H1 (cell line): Measurements from ENCODE around the gene STXBP6. TPM values are rescaled to one million over a fixed set of nuclear protein-coding genes. Genes with fewer than 3 reads are reported as not detected.

Experiments used
- CTCF ChIA-PET: fragments of 300-600 bp; sonication (Branson Sonifier 250); formaldehyde crosslinking; loops from one replicate; lab custom pipeline; 2021; ENCODE audit not compliant: partially characterized antibody; lab: Charles Lee
- POLR2A ChIA-PET: fragments of 300-600 bp; sonication (Branson Sonifier 250); formaldehyde crosslinking; loops from one replicate; lab custom pipeline; 2021; ENCODE audit warnings: inconsistent platforms; ENCODE audit not compliant: partially characterized antibody; lab: Charles Lee
- DNase-seq, 2 experiments: peaks; one replicate each; pipeline versions ENCODE4 v3.0.0 to v3.0.0-alpha.2; 2010 to 2022; ENCODE audit warnings: low spot score in 2 of 2, low read depth in 1 of 2, mixed read lengths in 1 of 2
- FAIRE-seq: peaks from 2 replicates; lab custom pipeline; 2011; peaks lifted over from hg19 to GRCh38; lab: Jason Lieb, UNC
- H2AFZ ChIP-seq: 2 replicates; pipeline ENCODE4 v1.8.1; 2012; ENCODE audit warnings: low read length, inconsistent platforms
- H2AK5ac ChIP-seq: 2 replicates; pipeline ENCODE4 v1.6.1; 2013; ENCODE audit warnings: low read depth, low read length
- H2BK120ac ChIP-seq: replicated peaks from 2 replicates; pipeline ENCODE3; 2013; ENCODE audit warnings: low read depth, low read length, inconsistent platforms
- H2BK12ac ChIP-seq: 2 replicates; pipeline ENCODE4 v1.6.1; 2013; ENCODE audit warnings: low read depth, low read length
- H2BK15ac ChIP-seq: 2 replicates; pipeline ENCODE4 v1.6.1; 2013; ENCODE audit warnings: low read length
- H2BK20ac ChIP-seq: 2 replicates; pipeline ENCODE4 v1.6.1; 2013; ENCODE audit warnings: low read length
- H2BK5ac ChIP-seq: 2 replicates; pipeline ENCODE4 v1.6.1; 2013; ENCODE audit warnings: low read depth, low read length
- H3K14ac ChIP-seq: 2 replicates; pipeline ENCODE4 v1.6.1; 2013; ENCODE audit warnings: inconsistent platforms; ENCODE audit not compliant: insufficient read length
- H3K18ac ChIP-seq: 2 replicates; pipeline ENCODE4 v1.6.1; 2013; ENCODE audit warnings: low read length; ENCODE audit errors: extremely low read depth
- H3K23ac ChIP-seq: 2 replicates; pipeline ENCODE4 v1.6.1; 2013; ENCODE audit warnings: inconsistent platforms; ENCODE audit not compliant: insufficient read length
- H3K23me2 ChIP-seq: 2 replicates; pipeline ENCODE4 v1.6.1; 2013; ENCODE audit warnings: low read depth, low read length
- H3K27ac ChIP-seq: 2 replicates; pipeline ENCODE4 v1.6.1; 2011; ENCODE audit warnings: low read depth, low read length, inconsistent platforms
- H3K27me3 ChIP-seq, 4 experiments: replicated peaks in 1 of 4; 1 replicate in 1 of 4; 2 replicates in 3 of 4; pipeline versions ENCODE4 v1.6.1 to v1.8.1; 2011 to 2013; ENCODE audit warnings: low read length in 3 of 4, mild to moderate bottlenecking in 3 of 4, inconsistent platforms in 2 of 4, mixed read lengths in 2 of 4, moderate library complexity in 1 of 4; ENCODE audit not compliant: control insufficient read depth in 3 of 4, insufficient read depth in 3 of 4; ENCODE audit errors: extremely low read depth in 1 of 4
- H3K36me3 ChIP-seq, 4 experiments: 2 replicates each; pipeline versions ENCODE4 v1.6.1 to v1.8.1; 2011 to 2013; ENCODE audit warnings: mild to moderate bottlenecking in 4 of 4, low read length in 3 of 4, moderate library complexity in 2 of 4, control low read depth in 1 of 4, inconsistent platforms in 1 of 4; ENCODE audit not compliant: insufficient read depth in 4 of 4, control insufficient read depth in 2 of 4
- H3K4ac ChIP-seq: replicated peaks from 2 replicates; pipeline ENCODE3; 2013; ENCODE audit warnings: low read length, low read depth, mixed read lengths, inconsistent platforms; ENCODE audit not compliant: insufficient read length
- H3K4me1 ChIP-seq, 4 experiments: replicated peaks in 1 of 4; 1 replicate in 1 of 4; 2 replicates in 3 of 4; pipeline versions ENCODE4 v1.6.1 to v1.8.1; 2011 to 2013; ENCODE audit warnings: low read length in 3 of 4, inconsistent platforms in 2 of 4, mixed read lengths in 1 of 4; ENCODE audit not compliant: insufficient read depth in 4 of 4, control insufficient read depth in 3 of 4
- H3K4me2 ChIP-seq, 2 experiments: 2 replicates each; pipeline versions ENCODE4 v1.6.1 to v1.8.1; 2011 to 2013; ENCODE audit warnings: low read depth in 2 of 2, low read length in 2 of 2, control low read depth in 1 of 2, inconsistent platforms in 1 of 2, mild to moderate bottlenecking in 1 of 2; ENCODE audit not compliant: insufficient read depth in 1 of 2
- H3K4me3 ChIP-seq, 4 experiments: fragments of 200-600, 300-600 bp in 1 of 4; sonication (generic), shearing (Covaris generic), sonication (Bioruptor Twin) in 1 of 4; 2 replicates each; pipeline versions ENCODE4 v1.5.1 to v1.8.1; 2011 to 2016; ENCODE audit warnings: low read length in 4 of 4, low read depth in 3 of 4, control low read depth in 2 of 4, inconsistent platforms in 2 of 4, mild to moderate bottlenecking in 2 of 4, mixed read lengths in 1 of 4, moderate library complexity in 1 of 4; ENCODE audit not compliant: insufficient read depth in 2 of 4; ENCODE audit errors: extremely low read depth in 1 of 4
- H3K56ac ChIP-seq: replicated peaks from 2 replicates; pipeline ENCODE3; 2013; ENCODE audit warnings: low read depth, mild to moderate bottlenecking, mixed read lengths, low read length, inconsistent platforms; ENCODE audit not compliant: insufficient read length
- H3K79me1 ChIP-seq: 2 replicates; pipeline ENCODE4 v1.6.1; 2013; ENCODE audit warnings: low read depth, low read length, control low read depth
- H3K79me2 ChIP-seq, 2 experiments: 2 replicates each; pipeline versions ENCODE4 v1.6.1 to v1.8.1; 2012 to 2013; ENCODE audit warnings: low read length in 2 of 2, mild to moderate bottlenecking in 2 of 2, inconsistent platforms in 1 of 2; ENCODE audit not compliant: insufficient read depth in 2 of 2, control insufficient read depth in 1 of 2
- H3K9ac ChIP-seq, 4 experiments: replicated peaks in 1 of 4; 1 replicate in 1 of 4; 2 replicates in 3 of 4; pipeline versions ENCODE4 v1.6.1 to v1.8.1; 2011 to 2013; ENCODE audit warnings: low read depth in 3 of 4, low read length in 3 of 4, control low read depth in 2 of 4, mild to moderate bottlenecking in 2 of 4, moderate library complexity in 2 of 4, inconsistent platforms in 1 of 4; ENCODE audit errors: extremely low read depth in 1 of 4
- H3K9me3 ChIP-seq, 2 experiments: 2 replicates each; pipeline versions ENCODE4 v1.6.1 to v1.8.1; 2012 to 2013; ENCODE audit warnings: mild to moderate bottlenecking in 2 of 2, moderate library complexity in 2 of 2, control low read depth in 1 of 2, inconsistent platforms in 1 of 2, low read depth in 1 of 2, low read length in 1 of 2, mixed read lengths in 1 of 2; ENCODE audit not compliant: insufficient read depth in 2 of 2
- H4K20me1 ChIP-seq, 2 experiments: replicated peaks in 1 of 2; 2 replicates each; pipeline versions ENCODE3 to v1.8.1; 2011 to 2013; ENCODE audit warnings: inconsistent platforms in 2 of 2, low read length in 2 of 2, mild to moderate bottlenecking in 1 of 2; ENCODE audit not compliant: insufficient read depth in 2 of 2, control insufficient read depth in 1 of 2
- H4K5ac ChIP-seq: 2 replicates; pipeline ENCODE4 v1.6.1; 2013; ENCODE audit warnings: low read length, low read depth, mixed read lengths, inconsistent platforms; ENCODE audit not compliant: insufficient read length
- H4K8ac ChIP-seq: 2 replicates; pipeline ENCODE4 v1.8.0; 2013; ENCODE audit warnings: mild to moderate bottlenecking, moderate library complexity, low read length, inconsistent platforms; ENCODE audit not compliant: insufficient read depth; ENCODE audit errors: extremely low read depth
- H4K91ac ChIP-seq: replicated peaks from 2 replicates; pipeline ENCODE3; 2013; ENCODE audit warnings: low read length, mixed read lengths, inconsistent platforms; ENCODE audit not compliant: insufficient read length
- ASH2L ChIP-seq: fragments of 200-600, 300-600 bp; sonication (generic); IDR thresholded peaks from one replicate; pipeline ENCODE4 v1.7.1; 2017; ENCODE audit warnings: low read length
- MAFK ChIP-seq: IDR thresholded peaks from 2 replicates; pipeline ENCODE4 v1.6.1; 2012; ENCODE audit warnings: low read depth, mild to moderate bottlenecking, improper control_type of control experiment, low read length
- PHF8 ChIP-seq: fragments of 200-600 bp; sonication (generic); conservative IDR thresholded peaks from 2 replicates; pipeline ENCODE4 v1.7.1; 2012; ENCODE audit warnings: low read depth, mild to moderate bottlenecking, inconsistent platforms, low read length, moderate library complexity
- SP2 ChIP-seq: IDR thresholded peaks from 2 replicates; pipeline ENCODE4 v1.6.1; 2012; ENCODE audit warnings: mild to moderate bottlenecking, low read length, inconsistent platforms
- SUZ12 ChIP-seq: fragments of 200-600 bp; sonication (generic); IDR thresholded peaks from 2 replicates; pipeline ENCODE4 v1.6.1; 2012; ENCODE audit warnings: mild to moderate bottlenecking, inconsistent platforms, low read length, moderate library complexity, mixed read lengths
- WGBS, 2 experiments: shearing (Covaris generic) in 1 of 2; methylation state at CpG; one replicate each; pipeline versions ENCODE4 v1.1.6 to v1.1.7; 2013 to 2015; ENCODE audit warnings: low lambda C conversion rate in 2 of 2, mixed read lengths in 2 of 2, inconsistent platforms in 1 of 2, low coverage in 1 of 2, missing lambda C conversion rate in 1 of 2; ENCODE audit not compliant: insufficient replicate concordance in 2 of 2, insufficient coverage in 1 of 2, insufficient read length in 1 of 2; ENCODE audit errors: extremely low coverage in 1 of 2, missing lambda C conversion rate in 1 of 2; 5-methylcytosine and 5-hydroxymethylcytosine counted together
- polyA plus RNA-seq, 7 experiments: library from polyadenylated mRNA; depleted of rRNA in 3 of 7; stranded (reverse) in 5 of 7; unstranded in 2 of 7; fragments of >200 nt in 5 of 7; fragments of 200-250 nt in 2 of 7; gene quantifications; 1 replicate in 5 of 7; 2 replicates in 1 of 7; 4 replicates in 1 of 7; pipeline versions ENCODE4 v1.2.1 to v1.2.3, GENCODE V29; 2011 to 2013; ENCODE audit warnings: missing spikeins in 2 of 7, mixed read lengths in 2 of 7
- total RNA-seq: library from RNA; stranded (reverse); fragmentation: NEBNext Ultra II Directional; extraction: Animal tissue kit (Norgen Biotek cat#: 25700); gene quantifications from 2 replicates; pipeline ENCODE4 v1.2.1, GENCODE V29; 2021

The STXBP6 gene
- total and polyA plus RNA-seq, 2 of the 8 experiments (the other 6 are each of a cell fraction or from before 2014, with no cell fraction given), result 9.4 to 18.1 TPM

DNA sequence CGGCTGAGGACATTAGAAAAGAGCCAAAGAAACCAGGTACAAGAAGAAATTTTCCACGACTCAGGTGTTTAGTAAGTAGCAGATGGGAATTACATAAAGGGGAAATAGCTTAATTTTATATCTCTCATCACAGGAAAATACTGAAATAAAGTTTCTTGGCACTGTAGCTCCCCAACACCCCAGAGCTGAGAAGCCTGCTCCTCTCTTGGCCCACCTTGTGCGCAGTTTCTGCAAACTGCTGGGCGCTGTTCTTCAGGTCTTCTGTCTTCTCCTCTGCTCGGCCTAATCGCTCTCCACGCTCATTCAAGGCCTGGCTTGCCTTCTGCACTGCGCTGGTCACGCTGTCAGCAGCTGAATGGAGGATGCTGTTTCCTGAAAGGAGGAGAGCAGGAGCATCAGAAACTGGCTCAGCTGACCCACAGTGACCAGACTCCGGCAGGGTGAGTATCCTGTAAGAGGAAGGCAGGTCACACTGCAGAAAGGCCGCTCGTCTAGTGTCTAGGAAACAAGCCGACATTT lies 231.1 kb downstream of the STXBP6 start:
- POLR2A ChIA-PET, result no interaction called here

More for the DNA sequence above, 231.1 kb downstream of the STXBP6 start:
- Histone ChIP-seq H4K20me1 (no peaks in the 10 kb centered on the region), H3K36me3 (no peaks in the 10 kb centered on the region; a peak in 1 of 8 replicates), H3K27ac (no peak overlapping the region), H3K23ac (no peak overlapping the region), H4K8ac (no peak overlapping the region), H2AK5ac (no peak overlapping the region), H3K9ac (no peak overlapping the region), H3K14ac (no peak overlapping the region), H3K23me2 (no peaks in the 10 kb centered on the region), H3K4ac (no peak overlapping the region), H3K4me1 (no peaks in the 10 kb centered on the region), H3K79me2 (no peaks in the 10 kb centered on the region), H2BK15ac (no peak overlapping the region), H2AFZ (no peak overlapping the region), H2BK5ac (no peak overlapping the region), H4K91ac (no peak overlapping the region), H4K5ac (no peak overlapping the region), H3K27me3 (no peaks in the 10 kb centered on the region), H3K18ac (no peak overlapping the region), H3K79me1 (no peaks in the 10 kb centered on the region; the same call in 1 of the 2 replicates), H2BK12ac (no peak overlapping the region), H3K9me3 (no peaks in the 10 kb centered on the region), H3K4me3 (no peak overlapping the region), H2BK120ac (no peak overlapping the region), H3K4me2 (no peak overlapping the region), H3K56ac (no peak overlapping the region), H2BK20ac (no peak overlapping the region)
- DNase-seq, result no peak
- 95% methylated on average over 12 of the region's 13 CpGs; no CpG with 5 or more reads in 1 of the 2 experiments for WGBS, 2 experiments
- FAIRE-seq, result no peak
- TF ChIP-seq MAFK (no peak), SUZ12 (no peak), SP2 (no peak), PHF8 (no peak), ASH2L (no peak)
- CTCF ChIA-PET, result interaction anchor here (1.5 to 3.3 kb wide), 7 partner anchors 11 to 313 kb away, joined by 4 to 18 read pairs (median 6); no protein-coding TSS in a partner anchor
